LNCAP (cell line): ENCODE results near the gene MVB12B.

Experiments used
- CTCF ChIP-seq: fragments of 450-650 bp; IDR thresholded peaks from 2 replicates; pipeline ENCODE4 v1.5.1; 2017; ENCODE audit warnings: mild to moderate bottlenecking

The MVB12B gene

GRCh38 chr9:126306071-126306647 lies 20.5 kb upstream of the MVB12B start:
- no peak for TF ChIP-seq CTCF

DNA sequence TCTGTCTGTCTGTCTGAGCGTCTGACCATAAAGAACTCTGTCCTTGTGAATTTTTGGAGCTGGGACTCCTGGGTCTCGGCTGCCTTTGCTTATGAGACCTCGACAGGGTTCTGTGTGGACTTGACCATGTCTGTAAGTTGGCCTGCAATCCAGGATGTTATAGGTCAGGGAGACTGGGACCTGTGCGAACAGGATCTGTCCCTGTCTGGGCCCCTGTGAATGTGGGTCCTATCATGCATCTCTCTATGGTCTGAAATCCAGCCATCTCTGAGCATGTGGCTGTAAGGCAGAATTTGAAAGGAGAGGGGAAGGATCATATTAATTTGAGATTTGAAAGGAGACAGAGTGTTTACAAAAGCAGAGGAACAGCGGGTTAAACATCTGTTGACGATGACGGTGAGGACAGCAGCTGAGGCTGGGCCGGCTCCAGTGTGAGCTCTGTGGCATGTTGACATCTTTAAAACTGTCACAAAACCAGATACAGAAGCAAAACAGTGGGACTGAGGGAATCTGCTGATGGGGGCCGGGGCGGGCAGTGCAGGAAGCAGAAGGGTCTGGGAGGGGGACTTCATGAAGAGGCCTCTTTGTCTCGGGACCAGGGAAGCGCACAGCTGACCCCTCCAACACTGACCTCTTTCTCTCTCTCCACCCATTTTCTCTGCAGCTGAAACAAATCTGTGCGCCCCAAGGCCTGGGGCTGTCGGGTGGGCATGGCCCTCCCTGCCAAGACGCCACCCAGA lies 19.1 kb upstream of the MVB12B start:
- TF ChIP-seq CTCF, result no peak

DNA sequence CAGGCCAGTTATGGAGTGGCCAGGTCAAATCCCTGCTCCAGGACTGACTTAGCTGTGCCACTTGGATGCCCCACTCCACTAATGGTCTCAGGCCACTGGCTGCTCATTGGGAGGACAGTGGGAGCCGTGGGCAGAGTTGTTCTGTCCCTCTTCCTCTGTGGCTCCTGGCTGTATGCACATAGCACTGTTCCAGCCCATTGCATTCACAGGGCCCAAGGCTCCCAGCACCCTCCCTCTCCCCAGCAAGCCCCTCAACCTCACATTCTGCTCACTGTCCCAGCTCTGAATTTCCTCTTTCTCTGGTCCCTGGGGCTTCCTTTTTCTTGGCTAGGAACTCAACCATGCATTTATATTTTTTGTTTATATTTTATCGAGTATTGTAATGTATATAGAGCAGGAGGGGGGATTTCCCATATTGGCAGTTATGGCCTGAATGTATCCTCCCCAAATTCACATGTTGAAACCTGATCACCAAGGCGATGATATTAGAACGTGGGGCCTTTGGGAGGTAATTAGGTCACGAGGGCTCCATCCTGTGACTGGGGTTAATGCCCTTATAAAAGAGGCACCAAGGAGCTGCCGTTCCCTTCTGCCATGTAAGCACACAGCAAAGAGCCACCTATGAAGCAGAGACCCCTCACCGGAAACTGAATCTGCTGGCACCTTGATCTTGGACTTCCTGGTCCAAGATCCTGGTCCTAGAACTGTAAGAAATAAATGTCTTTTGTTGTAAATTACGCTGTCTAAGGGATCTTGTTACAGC lies 17.0 kb upstream of the MVB12B start:
- no peak for TF ChIP-seq CTCF

- TF ChIP-seq CTCF, result no peak
Observed at GRCh38 chr9:126312584-126313551, 13.8 kb upstream of the MVB12B start.

GRCh38 chr9:126316085-126316655 lies 10.5 kb upstream of the MVB12B start:
- TF ChIP-seq CTCF, result no peak

GRCh38 chr9:126317513-126317912 lies 9.1 kb upstream of the MVB12B start:
- peak; percentile 18; the same call in 1 of the 2 replicates for TF ChIP-seq CTCF
